Measurements from ENCODE around the gene SELENOF. TPM values are rescaled to one million over a fixed set of nuclear protein-coding genes. Genes with fewer than 3 reads are reported as not detected.

SELENOF gene
- total RNA-seq, 1 donor from 2014 or later = 241 TPM

DNA sequence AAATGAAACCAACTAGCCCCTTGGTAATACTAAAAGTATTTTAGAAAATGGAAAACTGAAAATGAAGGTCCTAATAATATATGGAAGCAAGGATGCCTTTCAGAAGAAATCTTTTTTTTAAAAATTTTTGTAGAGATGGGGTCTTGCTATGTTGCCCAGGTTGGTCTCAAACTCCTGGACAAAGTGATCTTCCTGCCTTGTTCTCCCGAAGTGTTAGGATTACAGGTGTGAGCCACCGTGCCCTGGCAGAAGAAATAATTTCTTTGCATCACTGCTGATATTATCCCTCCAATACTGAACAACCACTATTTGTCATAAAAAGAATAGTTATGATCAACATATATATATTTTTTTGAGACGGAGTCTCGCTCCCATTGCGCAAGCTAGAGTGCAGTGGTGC is 25.6 kb downstream of the SELENOF start:
- Histone ChIP-seq H3K4me2 (no peak overlapping the region), H2AFZ (replicated peaks) (no peak overlapping the region), H3K4me1 (no peaks in the 10 kb centered on the region), H3K36me3 (no peaks in the 10 kb centered on the region), H3K9me3 (ENCODE audit: low read depth) (no peaks in the 10 kb centered on the region), H3K4me3 (no peak overlapping the region), H3K9ac (no peak overlapping the region), H3K27ac (no peak overlapping the region), H3K79me2 (ENCODE audit: low read depth) (peaks cover 59% of the 10 kb centered on the region), H4K20me1 (ENCODE audit: low read depth) (no peaks in the 10 kb centered on the region), H3K27me3 (no peaks in the 10 kb centered on the region), H3F3A (ENCODE audit: low read depth) (no peaks in the 10 kb centered on the region)
- TF ChIP-seq EZH2phosphoT487 (IDR thresholded peaks at IDR 0.05) (no peak), EZH2 (IDR thresholded peaks at IDR 0.05) (no peak)
- TF ChIP-seq, protein P1, sequence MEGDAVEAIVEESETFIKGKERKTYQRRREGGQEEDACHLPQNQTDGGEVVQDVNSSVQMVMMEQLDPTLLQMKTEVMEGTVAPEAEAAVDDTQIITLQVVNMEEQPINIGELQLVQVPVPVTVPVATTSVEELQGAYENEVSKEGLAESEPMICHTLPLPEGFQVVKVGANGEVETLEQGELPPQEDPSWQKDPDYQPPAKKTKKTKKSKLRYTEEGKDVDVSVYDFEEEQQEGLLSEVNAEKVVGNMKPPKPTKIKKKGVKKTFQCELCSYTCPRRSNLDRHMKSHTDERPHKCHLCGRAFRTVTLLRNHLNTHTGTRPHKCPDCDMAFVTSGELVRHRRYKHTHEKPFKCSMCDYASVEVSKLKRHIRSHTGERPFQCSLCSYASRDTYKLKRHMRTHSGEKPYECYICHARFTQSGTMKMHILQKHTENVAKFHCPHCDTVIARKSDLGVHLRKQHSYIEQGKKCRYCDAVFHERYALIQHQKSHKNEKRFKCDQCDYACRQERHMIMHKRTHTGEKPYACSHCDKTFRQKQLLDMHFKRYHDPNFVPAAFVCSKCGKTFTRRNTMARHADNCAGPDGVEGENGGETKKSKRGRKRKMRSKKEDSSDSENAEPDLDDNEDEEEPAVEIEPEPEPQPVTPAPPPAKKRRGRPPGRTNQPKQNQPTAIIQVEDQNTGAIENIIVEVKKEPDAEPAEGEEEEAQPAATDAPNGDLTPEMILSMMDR (IDR thresholded peaks at IDR 0.05) = no peak
- no peak for DNase-seq (ENCODE audit: low spot score)
- H3K4me3 Mint-ChIP-seq = no peak overlapping the region
- H3K36me3 Mint-ChIP-seq = peaks cover 14% of the 10 kb centered on the region
- H3K27ac Mint-ChIP-seq = no peak overlapping the region
- H3K9me3 Mint-ChIP-seq = no peaks in the 10 kb centered on the region
- no peaks in the 10 kb centered on the region for H3K27me3 Mint-ChIP-seq (ENCODE audit: insufficient read depth, low read depth)
- H3K4me1 Mint-ChIP-seq = no peaks in the 10 kb centered on the region

DNA sequence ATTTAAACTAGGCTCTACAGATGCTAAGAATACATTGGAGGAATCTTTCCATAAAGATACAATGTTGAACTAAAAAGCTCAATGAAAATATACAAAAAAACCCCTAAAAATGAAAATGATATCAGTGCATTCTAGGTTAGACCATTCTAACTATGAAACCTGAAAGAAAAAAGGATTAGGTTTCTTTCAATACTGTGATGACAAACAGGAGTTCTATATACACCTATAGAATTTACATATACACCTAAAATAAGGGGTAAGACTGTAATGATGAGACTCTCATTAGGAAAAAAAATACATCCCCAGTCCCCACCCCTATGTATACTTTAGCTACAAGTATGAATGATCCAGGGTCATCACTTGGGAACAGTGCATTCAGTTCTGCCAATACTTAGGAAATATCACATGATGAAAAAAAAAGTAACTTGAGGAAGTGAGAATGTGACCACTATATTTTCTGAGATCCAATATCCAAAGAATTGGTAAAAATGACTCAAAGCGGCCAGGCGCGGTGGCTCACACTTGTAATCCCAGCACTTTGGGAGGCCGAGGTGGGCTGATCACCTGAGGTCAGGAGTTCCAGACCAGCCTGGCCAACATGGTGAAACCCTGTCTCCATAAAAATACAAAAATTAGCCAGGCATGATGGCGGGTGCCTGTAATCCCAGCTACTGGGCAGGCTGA is 26.3 kb downstream of the SELENOF start:
- H3K9ac ChIP-seq = no peak overlapping the region
- no peaks in the 10 kb centered on the region for H4K20me1 ChIP-seq (ENCODE audit: low read depth)
- H3K4me3 Mint-ChIP-seq = no peak overlapping the region
- no peaks in the 10 kb centered on the region for H3K27me3 Mint-ChIP-seq (ENCODE audit: insufficient read depth, low read depth)
- H3K36me3 ChIP-seq = no peaks in the 10 kb centered on the region
- H3K27me3 ChIP-seq = no peaks in the 10 kb centered on the region
- H3K36me3 Mint-ChIP-seq = peaks cover 17% of the 10 kb centered on the region
- no peak overlapping the region for H2AFZ ChIP-seq (replicated peaks)
- TF ChIP-seq, protein P1 (IDR thresholded peaks at IDR 0.05) = no peak
- TF ChIP-seq EZH2phosphoT487 (IDR thresholded peaks at IDR 0.05) = no peak
- TF ChIP-seq EZH2 (IDR thresholded peaks at IDR 0.05) = no peak
- H3K9me3 ChIP-seq (ENCODE audit: low read depth) = no peaks in the 10 kb centered on the region
- H3K79me2 ChIP-seq (ENCODE audit: low read depth) = peaks cover 63% of the 10 kb centered on the region
- H3K27ac ChIP-seq = no peak overlapping the region
- no peak overlapping the region for H3K4me3 ChIP-seq
- no peak for DNase-seq (ENCODE audit: low spot score)
- no peaks in the 10 kb centered on the region for H3K9me3 Mint-ChIP-seq
- H3K4me1 Mint-ChIP-seq = no peaks in the 10 kb centered on the region
- H3F3A ChIP-seq (ENCODE audit: low read depth) = no peaks in the 10 kb centered on the region
- H3K4me1 ChIP-seq = no peaks in the 10 kb centered on the region
- no peak overlapping the region for H3K4me2 ChIP-seq
- H3K27ac Mint-ChIP-seq = no peak overlapping the region

GRCh38 chr1:86875722-86876121 is 38.2 kb downstream of the SELENOF start:
- no peaks in the 10 kb centered on the region for H3K79me2 ChIP-seq (ENCODE audit: low read depth)
- H3K27me3 Mint-ChIP-seq (ENCODE audit: insufficient read depth, low read depth) = no peaks in the 10 kb centered on the region

More at GRCh38 chr1:86875722-86876121, 38.2 kb downstream of the SELENOF start:
- Histone ChIP-seq H3K4me3 (no peak overlapping the region), H4K20me1 (ENCODE audit: low read depth) (no peaks in the 10 kb centered on the region), H3F3A (ENCODE audit: low read depth) (no peaks in the 10 kb centered on the region), H3K36me3 (peaks cover 11% of the 10 kb centered on the region), H3K27me3 (no peaks in the 10 kb centered on the region), H3K4me1 (no peaks in the 10 kb centered on the region), H3K9me3 (ENCODE audit: low read depth) (no peaks in the 10 kb centered on the region), H3K27ac (no peak overlapping the region), H3K4me2 (no peak overlapping the region), H2AFZ (replicated peaks) (no peak overlapping the region), H3K9ac (no peak overlapping the region)
- Mint-ChIP-seq H3K9me3 (no peaks in the 10 kb centered on the region), H3K36me3 (peaks cover 11% of the 10 kb centered on the region), H3K4me3 (no peak overlapping the region), H3K27ac (no peak overlapping the region), H3K4me1 (no peaks in the 10 kb centered on the region)
- TF ChIP-seq EZH2 (IDR thresholded peaks at IDR 0.05) (no peak), EZH2phosphoT487 (IDR thresholded peaks at IDR 0.05) (no peak)
- TF ChIP-seq, protein P1 (IDR thresholded peaks at IDR 0.05) = no peak
- no peak for DNase-seq (ENCODE audit: low spot score)

Data from neural progenitor cell (in vitro differentiated cells).